NCI-H2196 treated with DMSO at 0.1 percent for 48 hours (cell line): ENCODE results near the gene VWA8.
A peak's percentile ranks its signal among the peaks of the same experiment; 100 is the strongest.

Source experiments
- DNase-seq: peaks from one replicate; lab custom pipeline; 2025; ENCODE audit not compliant: unreplicated experiment; lab: John Stamatoyannopoulos, UW

VWA8 gene

DNA sequence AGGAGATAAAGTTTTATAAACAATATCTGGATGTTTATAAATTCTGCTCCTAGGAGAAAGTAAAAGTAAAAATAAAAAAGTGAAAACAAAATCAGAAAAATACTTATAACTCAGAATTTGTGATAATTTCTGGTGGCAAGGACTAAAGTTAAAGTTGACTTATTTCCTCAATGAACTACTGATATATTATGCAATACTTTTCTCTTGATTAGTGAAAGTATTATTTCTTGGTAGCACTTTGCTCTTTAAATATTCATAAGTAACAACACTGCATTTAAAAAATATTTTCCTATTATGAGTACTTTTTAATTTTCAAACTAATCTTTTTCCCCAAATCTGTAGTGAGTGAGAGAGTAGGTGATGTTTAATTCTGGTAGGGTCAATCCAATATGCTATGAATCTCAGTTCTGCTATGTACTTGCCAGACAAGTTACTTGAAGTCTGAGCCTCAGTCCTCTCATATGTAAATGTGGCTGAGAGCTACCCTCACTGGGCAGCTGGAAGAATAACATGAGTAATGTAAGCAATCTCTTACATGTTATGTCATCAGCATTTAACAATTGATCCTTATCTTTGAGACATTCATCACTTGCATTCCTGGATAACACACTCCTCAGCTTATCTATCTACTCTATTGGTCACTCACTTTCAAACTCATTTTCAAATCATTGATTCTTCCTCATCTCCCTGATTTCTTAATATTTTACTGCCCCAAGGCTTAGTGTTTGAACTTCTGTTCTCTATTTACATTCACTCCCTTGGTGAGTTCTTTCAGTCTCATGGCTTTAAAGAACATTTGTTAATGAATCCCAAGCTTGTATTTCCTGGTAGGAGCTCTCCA is 264.5 kb downstream of the VWA8 start:
- no peak for DNase-seq

DNA sequence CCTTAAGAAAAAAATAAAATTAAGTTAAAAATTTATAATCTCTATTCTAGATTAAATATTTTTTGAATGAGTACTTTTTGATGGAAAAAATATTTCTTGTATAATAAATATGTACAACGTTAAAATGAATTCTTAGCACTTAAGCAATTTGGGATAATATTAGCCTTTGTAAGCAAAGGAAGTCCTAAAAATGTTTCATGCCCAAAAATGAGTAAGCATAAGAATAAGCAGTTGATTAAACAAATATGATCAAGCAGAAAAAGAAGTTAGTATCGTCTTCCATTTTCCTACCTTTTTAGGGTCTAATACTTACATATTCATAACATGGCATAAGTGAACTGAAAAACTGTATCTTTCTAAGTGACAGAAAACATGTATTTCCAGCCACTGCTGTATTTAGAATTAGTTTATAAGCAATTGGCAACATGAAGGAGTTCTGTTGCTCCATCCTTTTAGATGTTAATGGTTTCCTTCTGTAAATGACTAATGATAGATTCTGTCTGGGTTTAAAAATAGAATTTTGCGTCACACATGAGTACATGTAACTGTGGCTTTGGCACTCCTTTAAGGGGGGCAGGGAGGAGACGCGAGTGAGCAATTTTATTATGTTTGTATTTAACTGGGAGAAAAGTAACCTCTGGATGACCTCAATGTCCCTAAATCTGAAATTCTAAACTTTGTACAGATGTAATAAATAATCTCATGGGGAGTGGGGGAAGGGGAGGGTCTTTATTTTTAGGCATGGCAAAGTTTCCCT is 266.2 kb downstream of the VWA8 start:
- no peak for DNase-seq

DNA sequence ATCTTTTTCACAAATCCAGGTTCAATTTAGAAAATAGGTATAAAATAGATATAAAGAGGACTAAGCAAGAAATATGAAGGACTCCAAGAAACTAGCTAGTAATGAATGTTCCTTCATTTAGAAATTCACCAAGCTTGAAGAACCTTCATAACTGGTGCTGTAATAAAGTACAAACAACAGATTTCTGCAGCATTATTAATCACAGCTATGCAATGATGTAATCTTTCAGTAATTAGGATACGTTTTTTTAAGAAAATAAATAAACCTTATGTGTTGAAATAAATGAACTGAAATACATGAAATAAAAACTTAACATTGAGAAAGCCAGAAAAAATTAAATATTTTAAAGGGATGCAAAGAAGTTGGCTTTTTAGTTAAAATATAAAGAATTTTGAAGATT is 267.5 kb downstream of the VWA8 start:
- DNase-seq: no peak

DNA sequence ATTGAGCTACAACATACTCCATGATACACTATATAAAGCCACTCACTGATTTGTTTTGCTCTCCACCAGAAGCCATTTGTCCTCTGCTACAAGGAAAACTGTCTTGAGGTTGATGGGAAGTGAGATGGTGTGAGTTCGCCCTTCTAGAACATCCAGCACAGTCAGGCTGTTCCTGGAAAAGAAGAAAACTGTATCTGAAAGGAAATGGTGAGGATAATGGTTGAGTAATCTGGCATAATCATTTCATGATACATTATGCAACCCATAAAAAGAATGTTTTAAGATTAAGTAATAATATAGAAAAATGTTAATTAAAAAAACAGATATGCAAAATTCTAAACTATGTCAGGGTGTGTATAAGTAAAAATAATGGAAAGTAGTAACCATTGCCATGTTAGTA is 269.6 kb downstream of the VWA8 start:
- DNase-seq: no peak

DNA sequence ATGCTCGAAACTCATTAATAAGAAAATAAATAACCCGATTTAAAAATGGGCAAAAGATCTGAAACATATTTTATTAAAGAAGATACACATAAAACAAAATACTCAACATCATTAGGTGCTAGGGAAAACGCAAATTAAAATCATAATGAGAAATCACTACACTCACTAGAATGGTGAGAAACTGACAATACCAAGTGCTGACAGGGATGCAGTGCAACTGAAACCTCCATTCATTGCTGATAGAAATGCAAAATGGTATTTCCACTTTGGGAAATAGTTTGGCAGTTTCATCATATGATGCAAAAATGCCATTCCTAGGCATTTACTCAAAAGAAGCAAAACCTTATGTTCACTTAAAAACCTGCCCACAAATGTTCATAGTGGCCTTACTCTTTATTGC is 278.1 kb downstream of the VWA8 start:
- no peak for DNase-seq

DNA sequence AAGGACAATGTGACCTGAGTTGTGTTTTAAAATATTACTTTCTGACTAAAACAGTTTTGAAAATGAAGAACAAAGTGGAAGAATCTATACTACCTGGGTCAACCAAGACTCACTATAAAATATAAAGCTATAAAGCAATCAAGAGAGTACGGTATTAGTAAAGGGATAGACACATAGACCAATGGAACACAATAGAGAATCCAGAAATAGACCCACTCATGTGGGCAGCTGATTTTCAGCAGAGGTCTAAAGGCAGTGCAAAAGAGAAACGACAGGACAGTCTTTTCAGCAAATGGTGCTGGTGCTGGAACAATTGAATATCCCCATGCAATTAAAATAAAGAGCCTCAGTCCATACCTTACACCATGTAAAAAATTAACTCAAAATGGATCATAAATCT is 278.9 kb downstream of the VWA8 start:
- no peak for DNase-seq

DNA sequence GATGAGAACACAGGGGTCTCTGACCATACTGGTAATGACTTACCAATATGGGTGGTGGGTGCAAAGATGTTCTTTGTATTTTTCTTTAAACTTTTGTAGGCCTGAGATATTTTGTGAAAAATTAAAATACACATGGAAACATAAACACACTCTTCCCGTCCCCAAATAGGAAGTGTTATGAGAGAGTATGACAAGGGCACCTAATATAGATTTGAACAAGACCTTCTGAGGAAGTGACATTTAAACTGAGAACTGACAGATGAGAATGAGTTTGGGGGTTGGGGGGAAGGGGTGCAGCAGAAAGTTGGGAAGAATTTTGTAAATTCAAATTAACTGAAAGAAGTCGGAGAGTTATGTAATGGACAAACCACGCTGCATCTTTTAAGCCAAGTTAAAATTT is 279.3 kb downstream of the VWA8 start:
- DNase-seq: no peak

DNA sequence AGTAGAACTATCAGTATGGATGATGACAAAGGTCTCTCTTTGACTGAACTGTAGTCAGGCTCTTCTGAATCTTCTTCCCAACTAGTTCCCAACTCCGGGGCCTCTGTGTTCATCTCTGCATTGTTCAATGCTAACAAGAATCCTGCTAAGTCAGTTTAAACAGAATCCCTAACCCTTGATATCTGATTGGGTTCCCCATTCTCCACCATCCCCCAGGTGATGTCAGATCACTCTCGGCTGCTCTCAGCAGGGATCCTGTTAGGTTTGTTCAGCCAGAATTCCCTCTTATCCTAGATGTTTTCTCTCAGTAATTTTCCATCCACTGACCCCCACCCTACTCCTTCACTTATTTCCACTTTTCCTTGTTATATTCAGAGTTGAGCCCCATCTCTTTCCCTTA is 280.0 kb downstream of the VWA8 start:
- DNase-seq: no peak

DNA sequence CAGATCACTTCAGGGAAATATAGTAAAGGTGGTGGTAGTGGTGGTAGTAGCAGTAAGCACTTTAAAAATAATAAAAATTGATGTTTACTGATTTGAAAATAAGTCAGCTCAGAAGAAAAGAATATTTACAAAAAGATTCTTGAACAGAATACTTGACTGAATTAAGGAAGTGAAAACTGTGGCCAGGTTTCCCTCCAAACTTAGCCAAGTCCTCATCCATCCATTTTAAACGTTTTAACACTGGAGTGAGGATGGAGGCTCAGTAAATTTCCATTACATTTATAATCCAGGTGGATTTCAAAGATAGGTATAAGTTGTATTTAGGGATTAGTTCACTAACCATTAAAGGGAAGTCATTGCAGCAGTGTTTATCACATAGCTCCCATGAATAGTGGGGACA is 282.1 kb downstream of the VWA8 start:
- no peak for DNase-seq

DNA sequence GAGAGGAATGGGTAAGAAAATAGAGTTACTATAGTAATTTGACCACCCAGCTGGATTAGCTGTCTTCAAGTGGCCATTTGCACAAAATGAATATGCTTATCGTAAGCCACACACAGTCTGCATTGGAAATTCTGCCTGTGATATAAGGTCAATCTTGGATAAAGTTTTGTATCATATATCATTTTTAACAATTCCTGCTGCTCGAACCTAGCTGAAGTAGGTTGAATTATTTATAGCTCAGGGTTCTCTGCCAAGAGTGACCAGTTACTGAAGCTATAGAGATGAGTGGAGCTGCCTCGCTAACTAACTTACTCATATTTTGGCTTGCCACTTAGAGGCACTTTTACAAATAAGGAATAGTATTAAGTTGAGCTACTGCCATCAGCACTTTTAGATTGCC is 282.7 kb downstream of the VWA8 start:
- DNase-seq: no peak

DNA sequence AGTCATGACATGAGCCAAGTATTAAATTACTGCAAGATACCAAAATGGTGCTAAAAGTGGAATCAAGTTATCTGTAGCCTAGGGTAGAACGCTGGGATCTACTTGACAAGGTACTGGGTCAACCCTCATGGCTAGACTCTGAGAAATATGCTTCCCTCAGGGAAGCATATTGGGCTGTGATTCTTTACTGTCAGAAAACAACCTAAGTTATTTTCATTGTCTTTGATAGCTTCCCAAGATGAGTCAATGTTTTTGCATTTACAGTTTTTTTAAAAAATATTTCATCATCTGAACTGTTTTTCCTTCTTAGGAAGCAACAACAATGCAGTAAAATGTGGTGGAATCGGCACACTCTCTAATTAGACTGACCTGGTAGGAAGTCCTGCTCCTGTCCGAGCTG is 285.6 kb downstream of the VWA8 start:
- DNase-seq: no peak

DNA sequence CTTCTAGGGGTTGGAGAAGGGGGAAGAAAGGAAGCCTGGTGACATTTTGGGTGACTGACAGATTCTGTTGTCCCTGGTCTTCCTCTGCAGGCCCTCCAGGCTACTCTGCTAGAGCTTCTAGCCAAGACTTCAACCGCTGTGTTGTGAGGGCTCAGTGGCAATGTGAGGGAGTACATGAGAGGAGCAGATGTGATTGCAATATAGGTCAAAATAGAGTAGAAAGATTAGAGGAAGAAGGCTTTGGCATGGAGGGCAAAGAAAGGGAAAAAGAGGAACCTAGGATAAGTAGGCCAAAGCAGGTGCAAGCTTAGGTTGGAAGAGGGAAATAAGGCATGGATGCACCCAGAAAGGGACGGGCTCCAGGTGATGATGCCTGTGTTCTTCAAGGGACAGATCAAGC is 286.7 kb downstream of the VWA8 start:
- no peak for DNase-seq

DNA sequence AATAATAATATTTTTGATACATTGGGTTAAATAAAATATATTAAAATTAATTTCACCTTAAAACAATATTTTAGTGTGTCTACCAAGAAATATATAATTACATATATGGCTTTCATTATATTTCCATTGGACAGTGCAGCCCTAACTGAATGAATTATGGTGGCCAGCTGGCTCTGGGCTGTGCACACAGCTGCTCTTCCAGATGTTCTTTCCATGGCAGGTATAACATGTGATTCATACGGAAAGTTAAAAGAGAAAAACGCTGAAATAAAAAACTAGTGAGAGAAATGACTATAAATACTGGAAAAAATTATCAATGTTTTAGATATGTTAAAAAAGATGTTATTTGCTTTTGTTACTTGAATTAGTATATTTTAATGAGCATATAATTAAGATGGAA is 287.3 kb downstream of the VWA8 start:
- no peak for DNase-seq

DNA sequence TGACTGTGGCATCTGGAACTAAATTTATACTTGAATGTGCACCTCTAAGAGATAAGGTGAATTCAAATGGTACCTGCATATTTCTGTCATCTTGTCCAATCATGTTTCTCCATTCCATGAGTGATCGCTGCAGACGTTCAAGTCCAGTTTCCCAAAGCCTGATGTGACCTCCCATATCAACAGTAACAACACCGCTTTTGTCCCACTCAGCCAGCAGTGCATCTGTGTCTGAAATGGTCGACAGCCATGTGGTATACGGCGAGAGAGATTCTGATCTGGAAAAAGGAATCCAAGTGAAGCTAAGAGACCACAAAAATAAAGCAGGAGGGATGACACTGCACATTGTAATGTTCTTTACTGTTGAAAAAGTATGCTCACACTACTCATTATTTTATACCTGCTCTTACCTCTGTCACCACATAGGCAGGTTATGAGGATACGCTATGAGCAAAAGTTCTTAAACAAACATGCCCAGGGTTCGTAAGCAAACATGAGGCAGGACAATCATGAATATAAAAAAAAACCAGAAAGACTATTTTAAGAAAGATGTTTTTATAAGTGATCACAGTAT is 290.0 kb downstream of the VWA8 start:
- DNase-seq: no peak

DNA sequence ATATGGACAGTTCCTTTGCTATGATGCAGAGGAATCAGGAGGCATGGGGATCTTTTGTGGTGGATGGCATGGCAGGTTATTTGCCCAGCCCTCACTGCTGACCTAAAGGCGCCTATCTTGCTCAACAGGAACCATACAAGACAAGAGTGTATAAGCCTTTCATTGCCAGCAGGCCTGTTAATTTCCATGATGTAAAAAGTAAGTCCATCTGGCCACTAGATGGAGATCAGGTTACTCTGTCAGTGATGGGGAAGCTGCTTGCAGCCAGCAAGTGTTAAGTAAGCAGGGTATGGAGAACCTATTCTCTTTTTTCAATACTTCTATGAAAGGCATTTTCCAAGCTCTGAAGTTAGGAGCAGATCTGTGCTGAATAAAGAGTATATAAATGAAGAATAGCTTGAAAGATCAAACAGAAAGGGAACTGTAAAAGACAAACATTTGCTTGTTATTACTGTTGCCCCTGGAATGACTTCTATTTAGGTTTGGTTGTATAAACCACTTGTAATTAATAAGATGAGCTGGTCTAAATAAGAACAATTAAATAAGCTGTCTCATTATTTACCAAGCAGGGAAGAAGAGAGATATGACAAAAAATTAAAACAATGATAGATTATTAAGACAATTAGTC is 292.7 kb downstream of the VWA8 start:
- peak; percentile 61 for DNase-seq

DNA sequence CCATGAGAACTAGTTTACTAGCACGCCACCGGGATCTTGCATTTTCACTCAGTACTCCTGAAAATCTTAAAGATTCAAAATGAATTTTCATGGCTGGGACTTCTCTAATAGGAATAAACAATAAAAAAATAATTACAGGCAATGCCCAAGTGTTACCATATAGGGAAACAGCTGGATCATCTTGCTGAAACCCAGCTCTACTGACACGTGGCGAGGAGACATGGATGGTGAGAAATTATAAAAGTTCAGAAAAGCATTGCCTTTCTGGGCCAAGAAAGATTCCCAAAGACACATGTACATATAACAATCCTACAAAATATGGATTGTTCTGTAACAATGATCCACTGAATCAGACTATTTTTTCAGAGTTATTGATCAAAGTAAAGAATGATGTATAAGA is 294.3 kb downstream of the VWA8 start:
- no peak for DNase-seq

DNA sequence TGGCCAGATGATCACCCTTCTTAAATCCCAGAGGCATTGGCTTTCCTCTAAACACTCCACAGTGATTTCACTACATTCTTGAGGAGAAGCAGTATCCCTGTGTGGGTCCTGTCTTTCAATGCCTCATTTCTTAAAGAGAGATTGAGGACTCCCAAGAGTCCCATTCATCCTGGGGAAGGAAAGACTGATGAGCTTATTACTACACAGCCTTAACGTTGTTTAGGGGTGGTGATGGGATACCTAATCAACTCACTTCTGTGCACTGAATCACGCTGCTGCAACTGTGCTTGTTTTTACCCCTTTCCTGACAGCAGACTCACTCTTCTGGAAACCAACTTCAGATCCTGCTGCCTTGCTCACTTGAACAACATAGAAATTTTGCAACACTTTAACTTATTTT is 300.5 kb downstream of the VWA8 start:
- DNase-seq: no peak

DNA sequence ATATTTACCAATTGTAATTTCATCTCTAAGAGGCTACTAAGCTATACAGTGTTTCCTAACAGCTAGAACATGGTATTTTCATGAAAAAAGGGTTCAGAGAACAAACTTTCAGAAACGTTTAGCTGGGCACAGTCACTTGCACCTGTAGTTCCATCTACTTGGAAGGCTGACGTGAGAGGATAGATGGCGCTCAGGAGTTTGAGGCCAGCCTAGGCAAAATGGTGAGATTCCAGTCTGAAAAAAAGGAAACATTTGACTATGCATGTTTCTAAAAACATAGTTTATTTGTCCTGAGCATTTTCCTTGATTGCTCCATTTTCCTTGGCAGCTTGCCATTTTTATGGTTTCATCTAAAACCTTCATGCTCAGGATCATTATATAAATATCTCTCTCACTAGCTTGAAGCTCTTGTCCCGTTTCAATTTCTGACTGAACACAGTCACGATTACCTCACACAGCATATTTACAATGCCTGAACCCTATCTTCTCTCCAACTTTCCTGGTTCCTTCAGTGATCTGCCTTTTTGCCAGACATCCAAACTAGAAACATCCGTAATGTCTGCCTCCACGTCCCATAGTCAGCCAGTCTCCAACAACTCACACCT is 302.8 kb downstream of the VWA8 start:
- no peak for DNase-seq

DNA sequence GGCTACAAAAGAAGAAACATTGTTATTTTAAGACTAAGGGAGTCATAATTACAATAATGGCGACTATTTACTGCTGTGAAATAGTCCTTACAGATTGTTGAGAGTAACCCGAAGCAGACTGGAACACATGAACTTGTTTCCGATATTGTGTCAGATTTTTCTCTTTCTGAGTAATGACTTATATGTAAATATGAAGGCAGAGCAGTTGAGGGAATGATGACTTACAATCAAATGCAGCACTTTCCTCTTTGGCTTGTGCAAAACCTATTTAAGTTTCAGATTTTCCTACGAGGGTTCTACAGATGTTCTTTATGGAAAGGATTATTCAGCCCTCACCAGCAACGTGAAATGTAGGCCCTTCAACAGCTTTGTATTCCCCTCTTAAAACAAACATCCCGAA is 304.9 kb downstream of the VWA8 start:
- DNase-seq: no peak

DNA sequence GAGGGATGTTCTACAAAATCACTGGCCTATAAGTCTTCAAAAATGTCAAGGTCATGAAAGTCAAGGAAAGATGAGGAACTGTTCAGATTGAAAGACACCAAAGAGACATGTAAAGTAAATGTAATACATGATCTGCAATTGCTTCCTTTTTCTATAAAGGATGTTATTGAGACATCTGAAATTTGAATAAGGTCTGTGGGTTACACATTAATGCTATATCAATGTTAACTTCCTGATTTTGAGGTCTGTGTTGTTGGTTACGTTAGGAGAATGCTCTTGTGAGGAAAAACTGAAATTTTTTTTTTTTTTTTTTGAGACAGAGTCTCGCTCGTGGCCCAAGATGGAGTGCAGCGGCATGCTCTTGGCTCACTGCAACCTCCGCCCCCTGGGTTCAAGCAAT is 306.1 kb downstream of the VWA8 start:
- DNase-seq: no peak

DNA sequence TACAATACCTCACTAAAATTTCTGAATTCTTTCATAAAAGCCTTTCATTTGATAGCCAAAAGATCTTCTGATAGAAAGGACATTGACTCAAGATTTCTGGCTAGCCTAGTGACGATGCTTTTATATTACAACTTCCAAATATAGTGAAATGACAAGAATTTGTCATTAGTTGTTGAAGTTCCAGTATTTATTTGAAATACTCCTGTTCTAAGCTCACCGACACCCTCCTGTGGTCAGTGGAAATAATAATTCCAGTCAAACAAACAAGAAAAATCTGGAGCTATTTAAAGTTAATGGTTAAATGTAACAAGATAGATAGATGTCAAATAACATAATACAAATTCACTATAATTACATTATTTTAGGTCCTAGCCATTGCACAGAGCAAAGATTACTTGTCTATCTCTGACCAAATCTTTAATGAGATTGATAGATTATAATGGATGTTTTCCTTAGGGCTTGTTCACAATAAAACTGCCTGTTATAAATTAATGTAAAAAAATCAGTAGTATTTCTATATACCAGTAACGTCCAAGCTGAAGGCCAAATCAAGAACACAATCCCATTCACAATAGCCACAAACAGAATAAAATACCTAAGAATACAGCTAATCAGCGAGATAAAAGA is 308.1 kb downstream of the VWA8 start:
- DNase-seq: no peak
